Chondrocyte (in vitro differentiated cells): ENCODE data around the gene RPL36. TPM values are rescaled to one million over a fixed set of nuclear protein-coding genes. Genes with fewer than 3 reads are reported as not detected.
A peak's percentile ranks its signal among the peaks of the same experiment; 100 is the strongest.

Experiments
- DNase-seq: peaks from one replicate; pipeline ENCODE4 v3.0.0; 2021; ENCODE audit warnings: mixed read lengths, low spot score
- H3K27ac Mint-ChIP-seq: one replicate; pipeline ENCODE4 v1.8.0; 2021; ENCODE audit warnings: mild to moderate bottlenecking, moderate library complexity, mixed read lengths; ENCODE audit not compliant: unreplicated experiment
- H3K27me3 Mint-ChIP-seq: 2 replicates; pipeline ENCODE4 v1.8.0; 2021; ENCODE audit warnings: low read depth, mixed read lengths
- H3K36me3 Mint-ChIP-seq: 2 replicates; pipeline ENCODE4 v1.8.0; 2021; ENCODE audit warnings: low read depth, mixed read lengths
- H3K4me1 Mint-ChIP-seq: 2 replicates; pipeline ENCODE4 v1.8.0; 2021; ENCODE audit warnings: low read depth, mild to moderate bottlenecking, mixed read lengths
- H3K4me3 Mint-ChIP-seq: one replicate; pipeline ENCODE4 v1.8.0; 2021; ENCODE audit warnings: mild to moderate bottlenecking, moderate library complexity, mixed read lengths; ENCODE audit not compliant: unreplicated experiment
- H3K9me3 Mint-ChIP-seq: 2 replicates; pipeline ENCODE4 v1.8.0; 2021; ENCODE audit warnings: low read depth, mixed read lengths
- CTCF ChIP-seq: fragments of 200-600 bp; sonication (generic); IDR thresholded peaks from 2 replicates; pipeline ENCODE4 v1.5.0; 2021; ENCODE audit warnings: antibody characterized with exemption, mild to moderate bottlenecking, moderate library complexity
- total RNA-seq: library from RNA; stranded (reverse); gene quantifications from 3 replicates; pipeline ENCODE4 v1.2.1, GENCODE V29; 2021

RPL36 gene
- total RNA-seq, 1 donor from 2014 or later = 548 TPM

GRCh38 chr19:5680084-5680436, 10.0 kb upstream of the RPL36 start:
- H3K9me3 Mint-ChIP-seq = no peaks in the 10 kb centered on the region

GRCh38 chr19:5680437-5681368, 9.4 kb upstream of the RPL36 start, which contains the start of the genes HSD11B1L and MICOS13:
HSD11B1L (plus strand) TSS chr19:5681027; CDS start chr19:5684833, 3,806 bp downstream.
MICOS13 (minus strand) TSS chr19:5680516; CDS start chr19:5680486, 30 bp downstream.
- Mint-ChIP-seq H3K36me3 (no peaks in the 10 kb centered on the region), H3K27ac (peak within 1 kb of the TSS; percentile 97), H3K4me3 (peak within 1 kb of the TSS; percentile 100), H3K4me1 (peaks cover 24% of the 10 kb centered on the region), H3K27me3 (no peaks in the 10 kb centered on the region), H3K9me3 (no peaks in the 10 kb centered on the region)
- peak; percentile 99 for DNase-seq
- peak; percentile 7 for TF ChIP-seq CTCF

More at GRCh38 chr19:5680084-5680436, 10.0 kb upstream of the RPL36 start:
- peak; percentile 42 for TF ChIP-seq CTCF
- no peak for DNase-seq
- Mint-ChIP-seq H3K36me3 (no peaks in the 10 kb centered on the region), H3K27me3 (no peaks in the 10 kb centered on the region), H3K4me1 (peaks cover 24% of the 10 kb centered on the region), H3K27ac (peak overlapping the region; percentile 97), H3K4me3 (peak overlapping the region; percentile 100)

- Mint-ChIP-seq H3K4me3 (peak overlapping the region; percentile 100), H3K27ac (peak overlapping the region; percentile 8), H3K36me3 (no peaks in the 10 kb centered on the region), H3K9me3 (no peaks in the 10 kb centered on the region), H3K27me3 (no peaks in the 10 kb centered on the region), H3K4me1 (peaks cover 26% of the 10 kb centered on the region)
- TF ChIP-seq CTCF = no peak
- no peak for DNase-seq
These were observed 8.5 kb upstream of the RPL36 start for GRCh38 chr19:5681391-5682106.

- no peaks in the 10 kb centered on the region for H3K27me3 Mint-ChIP-seq
These were observed 8.0 kb upstream of the RPL36 start for GRCh38 chr19:5682107-5682482.

More at GRCh38 chr19:5682107-5682482, 8.0 kb upstream of the RPL36 start:
- Mint-ChIP-seq H3K4me3 (peak overlapping the region; percentile 100), H3K9me3 (no peaks in the 10 kb centered on the region), H3K36me3 (no peaks in the 10 kb centered on the region), H3K27ac (peak overlapping the region; percentile 8), H3K4me1 (peaks cover 28% of the 10 kb centered on the region)
- no peak for TF ChIP-seq CTCF
- no peak for DNase-seq
